NCI-H774 (cell line): ENCODE measurements around the gene AMPD3.

Experiments used
- DNase-seq: peaks from one replicate; lab custom pipeline; 2025; lab: John Stamatoyannopoulos, UW

AMPD3 gene

GRCh38 chr11:10504490-10504889 lies 49.4 kb downstream of the AMPD3 start:
- DNase-seq, result no peak

GRCh38 chr11:10505278-10506007 lies 50.4 kb downstream of the AMPD3 start:
- DNase-seq, result no peak

GRCh38 chr11:10506008-10506370 lies 50.9 kb downstream of the AMPD3 start:
- no peak for DNase-seq

- DNase-seq, result no peak
Observed at GRCh38 chr11:10511181-10511621, 56.1 kb downstream of the AMPD3 start.

- DNase-seq, result no peak
Observed at GRCh38 chr11:10514202-10514601, 59.1 kb downstream of the AMPD3 start.

GRCh38 chr11:10514709-10515108 lies 59.6 kb downstream of the AMPD3 start:
- no peak for DNase-seq

- DNase-seq, result no peak
Observed at GRCh38 chr11:10515418-10515817, 60.4 kb downstream of the AMPD3 start.

- no peak for DNase-seq
Observed at GRCh38 chr11:10518123-10518522, 63.1 kb downstream of the AMPD3 start.

GRCh38 chr11:10518891-10519290 lies 63.8 kb downstream of the AMPD3 start:
- no peak for DNase-seq

GRCh38 chr11:10519630-10520029 lies 64.6 kb downstream of the AMPD3 start:
- DNase-seq, result no peak

GRCh38 chr11:10520562-10520961 lies 65.5 kb downstream of the AMPD3 start:
- no peak for DNase-seq

- DNase-seq, result no peak
Observed at GRCh38 chr11:10522276-10522675, 67.2 kb downstream of the AMPD3 start.

- no peak for DNase-seq
Observed at GRCh38 chr11:10522921-10523320, 67.9 kb downstream of the AMPD3 start.

- DNase-seq, result no peak
Observed at GRCh38 chr11:10524471-10524870, 69.4 kb downstream of the AMPD3 start.

- DNase-seq, result no peak
Observed at GRCh38 chr11:10526974-10527918, 72.2 kb downstream of the AMPD3 start.

GRCh38 chr11:10528121-10528520 lies 73.1 kb downstream of the AMPD3 start:
- no peak for DNase-seq

GRCh38 chr11:10529279-10529678 lies 74.2 kb downstream of the AMPD3 start:
- DNase-seq, result no peak

GRCh38 chr11:10532526-10532925 lies 77.5 kb downstream of the AMPD3 start:
- DNase-seq, result no peak

- no peak for DNase-seq
Observed at GRCh38 chr11:10533323-10533722, 78.3 kb downstream of the AMPD3 start.

- DNase-seq, result no peak
Observed at GRCh38 chr11:10534316-10534715, 79.3 kb downstream of the AMPD3 start.

- no peak for DNase-seq
Observed at GRCh38 chr11:10537600-10537999, 82.5 kb downstream of the AMPD3 start.

GRCh38 chr11:10538924-10539323 lies 83.9 kb downstream of the AMPD3 start:
- DNase-seq, result no peak

- DNase-seq, result no peak
Observed at GRCh38 chr11:10539339-10539738, 84.3 kb downstream of the AMPD3 start.
